Heart left ventricle (tissue), 13 donors: Measurements from ENCODE around the gene ZNF787.

Source experiments
- POLR2A ChIP-seq, 2 donors: fragments of 450-650 bp; IDR thresholded peaks; one replicate each; pipeline ENCODE4 v1.6.1; 2017; ENCODE audit warnings: antibody characterized with exemption in 2 of 2, mild to moderate bottlenecking in 2 of 2, moderate library complexity in 2 of 2
- TF ChIP-seq, protein P1 (sequence below), 12 donors: fragments of 200-600 bp; sonication (generic) in 4 of 12; IDR thresholded peaks; one replicate each; pipeline versions ENCODE4 v1.5.0 to v1.8.0; 2018 to 2022; ENCODE audit warnings: antibody characterized with exemption in 12 of 12, mild to moderate bottlenecking in 5 of 12
- donor health status: ischemic (EF 13 %, LVEDD 7.1; RV severe dilation, severe dysfunction).
- donor health status: DM: no; HTN: yes; CAD: no.
- donor health status: DM: no; HTN: no; CAD: no.
- donor health status: ischemic (EF 25% LVEDD 6.9; RV normal size, moderate dysfunction).
- donor health status: ischemic (EF 25% LVEDD 5.7; RV mildly dilated, moderate dysfunction).
- donor health status: ischemic (EF 35%, LVEDD 5.7; RV mildly dilated, moderate dysfunction).
- donor health status: nonischemic (EF 11% LVEDD 7.7; RV severe dilation, severe dysfunction).
- donor health status: DM: yes; HTN: yes; CAD: no.
- donor health status: PGD.
- donor health status: ischemic (EF 29% LVEDD 5.4; RV normal size, mild dysfunction).
- donor health status: nonischemic (EF 23%, LVEDD 6.1; RV moderate dilation, normal function).

DNA sequence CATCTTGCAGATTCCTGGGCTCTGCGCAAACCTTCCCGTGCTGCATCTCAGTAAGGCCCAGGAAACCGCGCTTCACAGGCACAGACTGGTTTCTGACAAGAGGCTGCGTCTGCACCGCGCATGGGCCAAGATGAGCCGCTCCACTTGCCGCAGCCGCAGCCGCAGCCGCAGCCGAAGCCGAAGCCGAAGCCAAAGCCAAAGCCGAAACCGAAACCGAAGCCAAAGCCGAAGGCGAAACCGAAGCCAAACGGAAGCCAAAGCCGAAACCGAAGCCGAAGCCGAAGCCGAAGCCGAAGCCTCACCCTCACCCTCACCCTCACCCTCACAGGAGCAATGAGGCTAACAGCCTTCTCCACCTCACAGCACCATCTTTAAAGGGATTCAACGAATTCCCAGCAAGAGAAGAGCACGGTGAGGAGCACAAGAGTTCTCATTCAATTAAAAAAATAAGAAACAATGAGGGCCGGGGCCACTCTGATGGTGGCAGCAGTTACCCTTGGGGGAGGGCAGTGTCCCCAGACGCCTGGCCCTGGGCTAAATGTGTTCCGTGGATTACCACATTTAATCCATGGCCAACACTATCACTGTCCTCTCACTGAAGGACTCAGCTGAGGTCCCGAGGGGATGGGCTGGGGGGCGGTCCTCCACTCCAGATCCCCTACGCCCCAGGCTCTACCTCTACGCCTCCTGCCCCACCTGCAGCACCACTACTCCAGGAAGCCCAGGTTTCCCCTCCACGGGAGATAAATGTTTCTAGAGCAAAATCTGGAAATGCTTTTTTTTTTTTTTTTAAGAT, 29.1 kb downstream of the ZNF787 start:
- TF ChIP-seq, protein P1, sequence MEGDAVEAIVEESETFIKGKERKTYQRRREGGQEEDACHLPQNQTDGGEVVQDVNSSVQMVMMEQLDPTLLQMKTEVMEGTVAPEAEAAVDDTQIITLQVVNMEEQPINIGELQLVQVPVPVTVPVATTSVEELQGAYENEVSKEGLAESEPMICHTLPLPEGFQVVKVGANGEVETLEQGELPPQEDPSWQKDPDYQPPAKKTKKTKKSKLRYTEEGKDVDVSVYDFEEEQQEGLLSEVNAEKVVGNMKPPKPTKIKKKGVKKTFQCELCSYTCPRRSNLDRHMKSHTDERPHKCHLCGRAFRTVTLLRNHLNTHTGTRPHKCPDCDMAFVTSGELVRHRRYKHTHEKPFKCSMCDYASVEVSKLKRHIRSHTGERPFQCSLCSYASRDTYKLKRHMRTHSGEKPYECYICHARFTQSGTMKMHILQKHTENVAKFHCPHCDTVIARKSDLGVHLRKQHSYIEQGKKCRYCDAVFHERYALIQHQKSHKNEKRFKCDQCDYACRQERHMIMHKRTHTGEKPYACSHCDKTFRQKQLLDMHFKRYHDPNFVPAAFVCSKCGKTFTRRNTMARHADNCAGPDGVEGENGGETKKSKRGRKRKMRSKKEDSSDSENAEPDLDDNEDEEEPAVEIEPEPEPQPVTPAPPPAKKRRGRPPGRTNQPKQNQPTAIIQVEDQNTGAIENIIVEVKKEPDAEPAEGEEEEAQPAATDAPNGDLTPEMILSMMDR (IDR thresholded peaks at IDR 0.05): no peak
- no peak for TF ChIP-seq POLR2A (IDR thresholded peaks at IDR 0.05)
